Left ventricle myocardium inferior (tissue), 1 donor: ENCODE data around the gene OVOL1. TPM values are rescaled to one million over a fixed set of nuclear protein-coding genes. Genes with fewer than 3 reads are reported as not detected.

Experiments
- DNase-seq: peaks from one replicate; pipeline ENCODE4 v3.0.0-alpha.2; 2020
- H3K27ac ChIP-seq: fragments of 200-600 bp; replicated peaks from 2 replicates; pipeline ENCODE4 v1.8.0; 2021
- H3K27me3 ChIP-seq: fragments of 200-600 bp; 2 replicates; pipeline ENCODE4 v1.8.0; 2021; ENCODE audit warnings: low read depth
- H3K36me3 ChIP-seq: fragments of 200-600 bp; 2 replicates; pipeline ENCODE4 v1.8.0; 2021
- H3K4me1 ChIP-seq: fragments of 200-600 bp; 2 replicates; pipeline ENCODE4 v1.8.0; 2021
- H3K4me3 ChIP-seq: fragments of 200-600 bp; 2 replicates; pipeline ENCODE4 v1.8.0; 2021; ENCODE audit warnings: mild to moderate bottlenecking, moderate library complexity
- H3K9me3 ChIP-seq: fragments of 200-600 bp; replicated peaks from 2 replicates; pipeline ENCODE4 v1.8.0; 2021
- intact Hi-C: fragments of 100-400 bp; cut with micrococcal nuclease; formaldehyde crosslinking; loops from one replicate; pipeline ENCODE4 v1.11.0; 2022
- total RNA-seq: library from RNA; stranded (reverse); fragmentation: NEBNext Ultra II Directional; extraction: Animal tissue kit (Norgen Biotek cat#: 25700); gene quantifications from one replicate; pipeline ENCODE4 v1.2.1, GENCODE V29; 2021
- TF ChIP-seq, protein P1 (sequence below): fragments of 200-600 bp; IDR thresholded peaks from 2 replicates; pipeline ENCODE4 v1.8.0; 2021; ENCODE audit warnings: antibody characterized with exemption, mild to moderate bottlenecking, borderline replicate concordance
- donor health status: DM: no; HTN: yes; CAD: no; lungs with severe emphysema.

The OVOL1 gene
- total RNA-seq, 1 donor from 2014 or later = not detected

DNA sequence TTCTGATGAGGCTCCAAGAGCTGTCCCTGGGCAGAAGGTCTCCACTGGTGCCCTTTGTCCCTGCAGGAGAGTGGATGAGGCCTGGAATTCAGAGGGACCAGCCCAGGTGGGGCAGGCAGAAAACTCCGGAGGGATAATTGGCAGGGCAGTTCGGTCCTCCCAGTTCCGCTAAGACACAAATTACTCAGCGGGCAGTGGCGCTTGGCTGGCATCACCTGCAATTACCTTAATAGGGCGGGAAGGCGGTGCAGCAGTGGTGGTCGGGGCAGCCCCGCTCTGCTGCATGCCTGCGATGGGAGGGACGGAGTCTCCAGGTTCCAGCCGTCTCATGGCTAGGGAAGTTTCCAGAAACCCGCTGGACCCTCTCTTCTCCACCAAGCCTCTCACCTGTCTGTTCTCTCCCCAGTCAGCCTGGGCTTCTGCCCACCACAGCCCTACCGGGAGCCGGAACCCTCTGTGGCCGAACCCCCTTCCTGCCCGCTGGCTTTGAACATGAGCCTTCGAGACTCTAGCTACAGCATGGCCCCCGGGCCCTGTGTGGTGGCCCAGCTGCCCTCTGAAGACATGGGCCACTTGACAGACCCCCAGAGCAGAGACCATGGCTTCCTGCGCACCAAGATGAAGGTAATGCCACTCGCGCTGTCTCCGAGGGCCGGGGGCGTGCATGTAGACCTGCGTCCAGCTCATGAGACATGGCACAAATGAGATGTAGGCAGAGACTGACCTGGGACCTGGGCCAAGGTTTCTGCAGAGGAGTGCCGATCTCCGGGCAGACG lies 7.0 kb downstream of the OVOL1 start:
- H3K27me3 ChIP-seq = peaks cover 97% of the 10 kb centered on the region
- intact Hi-C loops = no loop called here
- no peak for DNase-seq
- no peaks in the 10 kb centered on the region for H3K4me1 ChIP-seq
- no peaks in the 10 kb centered on the region for H3K9me3 ChIP-seq
- H3K27ac ChIP-seq = no peak overlapping the region
- H3K4me3 ChIP-seq = no peak overlapping the region
- H3K36me3 ChIP-seq = no peaks in the 10 kb centered on the region
- TF ChIP-seq, protein P1, sequence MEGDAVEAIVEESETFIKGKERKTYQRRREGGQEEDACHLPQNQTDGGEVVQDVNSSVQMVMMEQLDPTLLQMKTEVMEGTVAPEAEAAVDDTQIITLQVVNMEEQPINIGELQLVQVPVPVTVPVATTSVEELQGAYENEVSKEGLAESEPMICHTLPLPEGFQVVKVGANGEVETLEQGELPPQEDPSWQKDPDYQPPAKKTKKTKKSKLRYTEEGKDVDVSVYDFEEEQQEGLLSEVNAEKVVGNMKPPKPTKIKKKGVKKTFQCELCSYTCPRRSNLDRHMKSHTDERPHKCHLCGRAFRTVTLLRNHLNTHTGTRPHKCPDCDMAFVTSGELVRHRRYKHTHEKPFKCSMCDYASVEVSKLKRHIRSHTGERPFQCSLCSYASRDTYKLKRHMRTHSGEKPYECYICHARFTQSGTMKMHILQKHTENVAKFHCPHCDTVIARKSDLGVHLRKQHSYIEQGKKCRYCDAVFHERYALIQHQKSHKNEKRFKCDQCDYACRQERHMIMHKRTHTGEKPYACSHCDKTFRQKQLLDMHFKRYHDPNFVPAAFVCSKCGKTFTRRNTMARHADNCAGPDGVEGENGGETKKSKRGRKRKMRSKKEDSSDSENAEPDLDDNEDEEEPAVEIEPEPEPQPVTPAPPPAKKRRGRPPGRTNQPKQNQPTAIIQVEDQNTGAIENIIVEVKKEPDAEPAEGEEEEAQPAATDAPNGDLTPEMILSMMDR = no peak

GRCh38 chr11:65794570-65795510 lies 8.0 kb downstream of the OVOL1 start:
- H3K36me3 ChIP-seq = no peaks in the 10 kb centered on the region
- no peak overlapping the region for H3K4me3 ChIP-seq
- H3K4me1 ChIP-seq = no peaks in the 10 kb centered on the region
- TF ChIP-seq, protein P1 = no peak
- no peaks in the 10 kb centered on the region for H3K9me3 ChIP-seq
- no peak overlapping the region for H3K27ac ChIP-seq
- DNase-seq = no peak
- intact Hi-C loops = no loop called here
- H3K27me3 ChIP-seq = peaks cover 97% of the 10 kb centered on the region

GRCh38 chr11:65796726-65797601 lies 10.1 kb downstream of the OVOL1 start:
- Histone ChIP-seq H3K27me3 (peaks cover 99% of the 10 kb centered on the region), H3K36me3 (no peaks in the 10 kb centered on the region), H3K27ac (no peak overlapping the region), H3K4me1 (no peaks in the 10 kb centered on the region), H3K4me3 (no peak overlapping the region), H3K9me3 (no peaks in the 10 kb centered on the region)
- TF ChIP-seq, protein P1 = no peak
- intact Hi-C loops = no loop called here
- no peak for DNase-seq

DNA sequence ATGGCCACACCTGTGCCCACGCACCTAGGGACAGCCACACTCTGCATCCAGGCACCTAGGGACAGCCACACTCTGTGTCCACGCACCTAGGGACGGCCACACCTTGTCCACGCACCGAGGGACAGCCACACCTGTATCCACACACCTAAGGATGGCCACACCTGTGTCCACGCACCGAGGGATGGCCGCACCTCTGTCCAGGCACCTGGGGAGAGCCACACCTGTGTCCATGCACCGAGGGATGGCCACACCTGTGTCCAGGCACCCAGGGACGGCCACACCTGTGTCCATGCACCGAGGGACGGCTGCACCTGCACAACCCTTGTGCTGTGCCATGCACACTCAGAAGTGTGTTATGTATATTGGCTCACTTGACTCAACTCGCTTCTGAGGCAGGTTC lies 10.8 kb downstream of the OVOL1 start:
- H3K4me1 ChIP-seq = no peaks in the 10 kb centered on the region
- TF ChIP-seq, protein P1 = no peak
- H3K27ac ChIP-seq = no peak overlapping the region
- no peaks in the 10 kb centered on the region for H3K9me3 ChIP-seq
- intact Hi-C loops = no loop called here
- no peaks in the 10 kb centered on the region for H3K36me3 ChIP-seq
- no peak for DNase-seq
- H3K27me3 ChIP-seq = peaks cover 99% of the 10 kb centered on the region
- no peak overlapping the region for H3K4me3 ChIP-seq

GRCh38 chr11:65798882-65799281 lies 12.0 kb downstream of the OVOL1 start:
- H3K27me3 ChIP-seq = peaks cover 99% of the 10 kb centered on the region
- no peak overlapping the region for H3K27ac ChIP-seq
- TF ChIP-seq, protein P1 = no peak
- no peaks in the 10 kb centered on the region for H3K36me3 ChIP-seq
- DNase-seq = no peak
- no peaks in the 10 kb centered on the region for H3K4me1 ChIP-seq
- H3K9me3 ChIP-seq = no peaks in the 10 kb centered on the region
- intact Hi-C loops = no loop called here
- H3K4me3 ChIP-seq = no peak overlapping the region
